K562 (cell line): ENCODE results near the gene DIP2C. TPM values are rescaled to one million over a fixed set of nuclear protein-coding genes. Genes with fewer than 3 reads are reported as not detected.

Source experiments
- BHLHE40 ChIP-seq: IDR thresholded peaks from 2 replicates; pipeline ENCODE4 v1.6.1; 2011; ENCODE audit warnings: low read length, improper control_type of control experiment
- ELF1 ChIP-seq: fragments of 200-800 bp; sonication (Bioruptor generic); IDR thresholded peaks from 2 replicates; pipeline ENCODE4 v1.6.1; 2016; ENCODE audit warnings: missing genetic modification characterization, missing compliant biosample characterization
- HSF4 ChIP-seq: fragments of 250-450 bp; sonication (Bioruptor Pico); IDR thresholded peaks from 2 replicates; pipeline ENCODE4 v2.1.2; 2022; ENCODE audit warnings: mild to moderate bottlenecking, moderate library complexity, borderline replicate concordance
- TCFL5 ChIP-seq: fragments of 250-450 bp; sonication (Bioruptor Pico); conservative IDR thresholded peaks from 2 replicates; pipeline ENCODE4 v1.6.1; 2021; ENCODE audit warnings: mild to moderate bottlenecking, moderate library complexity, matching md5 sums
- TEAD2 ChIP-seq: fragments of 450-650 bp; IDR thresholded peaks from 2 replicates; pipeline ENCODE4 v1.6.1; 2016; ENCODE audit warnings: missing genetic modification characterization, control low read depth, missing compliant biosample characterization
- ZFP1 ChIP-seq: fragments of 450-650 bp; formaldehyde crosslinking; IDR thresholded peaks from 2 replicates; pipeline ENCODE4 v1.4.0; 2020; ENCODE audit warnings: mild to moderate bottlenecking, mixed read lengths
- ZNF253 ChIP-seq: fragments of 250-450 bp; sonication (Bioruptor Pico); conservative IDR thresholded peaks from 2 replicates; pipeline ENCODE4 v1.6.1; 2021; ENCODE audit warnings: mild to moderate bottlenecking
- polyA plus RNA-seq, 8 experiments: library from polyadenylated mRNA; depleted of rRNA in 4 of 8; stranded (reverse) in 5 of 8; unstranded in 3 of 8; fragments of >200 nt; fragmentation: Nextera tagmentation in 2 of 8; fragmentation: Illumina TruSeq in 1 of 8; extraction: Ambion mirVana in 2 of 8; extraction: Trizol in 1 of 8; gene quantifications; 2 replicates each; pipeline versions ENCODE4 v1.2.1 to v1.2.3, GENCODE V29; 2011 to 2014; ENCODE audit warnings: inconsistent platforms in 1 of 8, missing spikeins in 1 of 8
- total RNA-seq, 7 experiments: library from RNA; depleted of rRNA in 6 of 7; stranded (reverse); fragments of >200 nt in 6 of 7; fragmentation: Illumina TruSeq in 2 of 7; extraction: Trizol in 2 of 7; gene quantifications; 2 replicates each; pipeline versions ENCODE4 v1.2.1 to v1.2.3, GENCODE V29; 2011 to 2021; ENCODE audit warnings: low replicate concordance in 1 of 7
- TF ChIP-seq, protein P1 (sequence below): sonication (generic); formaldehyde crosslinking; IDR thresholded peaks from 2 replicates; pipeline ENCODE4 v1.8.0; 2022; ENCODE audit warnings: mild to moderate bottlenecking, missing genetic modification reagents
- TF ChIP-seq, protein P2 (sequence below): fragments of 450-650 bp; formaldehyde crosslinking; IDR thresholded peaks from 2 replicates; pipeline ENCODE4 v1.4.0; 2022; ENCODE audit warnings: missing genetic modification characterization
- TF ChIP-seq, protein P3 (sequence below): fragments of 450-650 bp; IDR thresholded peaks from 2 replicates; pipeline ENCODE4 v1.6.1; 2017; ENCODE audit warnings: antibody characterized with exemption
- TF ChIP-seq, protein P4 (sequence below): fragments of 450-650 bp; formaldehyde crosslinking; IDR thresholded peaks from 2 replicates; pipeline ENCODE4 v1.4.0; 2020; ENCODE audit warnings: mild to moderate bottlenecking, mixed read lengths
- TF ChIP-seq, protein P5 (sequence below): fragments of 200-800 bp; sonication (Bioruptor generic); IDR thresholded peaks from 2 replicates; pipeline ENCODE4 v1.6.1; 2017; ENCODE audit warnings: missing genetic modification characterization, missing compliant biosample characterization
- TF ChIP-seq, protein P6 (sequence below): fragments of 250-450 bp; sonication (Bioruptor Pico); IDR thresholded peaks from 2 replicates; pipeline ENCODE4 v1.4.0; 2020; ENCODE audit warnings: mild to moderate bottlenecking

The DIP2C gene
- total and polyA plus RNA-seq, 9 of the 15 experiments (the other 6 are each of a cell fraction or from before 2014, with no cell fraction given), result 0.01 TPM; not detected in 8

DNA sequence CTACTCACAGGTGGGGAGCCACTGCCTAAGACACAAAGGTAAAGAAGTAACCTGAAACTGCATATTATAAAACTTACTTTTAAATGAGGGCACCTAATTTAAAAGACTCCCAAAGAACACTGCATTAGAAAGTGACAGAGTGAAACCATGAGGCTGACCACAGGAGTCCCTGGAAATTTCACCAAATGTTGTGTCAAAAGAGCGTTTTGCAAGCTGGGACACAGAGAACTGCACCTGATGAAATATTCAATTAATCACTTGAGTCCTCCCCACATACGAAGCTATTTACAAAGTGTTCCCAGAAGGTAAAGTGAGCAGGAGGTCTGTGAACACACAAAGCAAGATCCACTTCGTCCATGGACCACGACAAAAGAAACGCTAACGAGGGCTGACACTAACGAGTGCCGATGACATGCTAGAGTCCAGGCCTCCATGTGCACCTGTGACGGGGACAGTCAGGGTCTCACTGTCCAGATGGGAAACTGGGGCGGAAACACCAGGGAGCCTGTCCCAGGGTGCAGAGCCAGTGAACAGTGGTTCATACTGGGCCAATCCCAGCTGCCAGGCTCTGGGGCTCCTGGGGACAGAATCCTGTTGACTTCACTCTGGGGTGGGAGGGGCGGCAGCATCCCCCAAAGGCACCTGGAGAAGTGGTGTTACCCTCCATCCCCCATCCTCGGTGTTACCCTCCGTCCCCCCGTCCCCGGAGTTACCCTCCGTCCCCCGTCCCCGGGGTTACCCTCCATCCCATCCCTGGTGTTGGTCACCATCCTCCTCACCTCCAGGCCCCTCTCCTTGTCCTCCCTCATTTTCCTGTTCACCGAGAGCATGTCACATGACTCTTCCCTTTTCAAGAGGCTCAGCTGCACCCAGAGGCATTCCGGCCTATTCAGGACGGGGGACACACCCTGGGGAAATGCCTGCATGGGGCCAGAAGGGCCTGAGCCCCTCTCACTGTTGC is 63.4 kb downstream of the DIP2C start (continued):
- TF ChIP-seq, protein P1, sequence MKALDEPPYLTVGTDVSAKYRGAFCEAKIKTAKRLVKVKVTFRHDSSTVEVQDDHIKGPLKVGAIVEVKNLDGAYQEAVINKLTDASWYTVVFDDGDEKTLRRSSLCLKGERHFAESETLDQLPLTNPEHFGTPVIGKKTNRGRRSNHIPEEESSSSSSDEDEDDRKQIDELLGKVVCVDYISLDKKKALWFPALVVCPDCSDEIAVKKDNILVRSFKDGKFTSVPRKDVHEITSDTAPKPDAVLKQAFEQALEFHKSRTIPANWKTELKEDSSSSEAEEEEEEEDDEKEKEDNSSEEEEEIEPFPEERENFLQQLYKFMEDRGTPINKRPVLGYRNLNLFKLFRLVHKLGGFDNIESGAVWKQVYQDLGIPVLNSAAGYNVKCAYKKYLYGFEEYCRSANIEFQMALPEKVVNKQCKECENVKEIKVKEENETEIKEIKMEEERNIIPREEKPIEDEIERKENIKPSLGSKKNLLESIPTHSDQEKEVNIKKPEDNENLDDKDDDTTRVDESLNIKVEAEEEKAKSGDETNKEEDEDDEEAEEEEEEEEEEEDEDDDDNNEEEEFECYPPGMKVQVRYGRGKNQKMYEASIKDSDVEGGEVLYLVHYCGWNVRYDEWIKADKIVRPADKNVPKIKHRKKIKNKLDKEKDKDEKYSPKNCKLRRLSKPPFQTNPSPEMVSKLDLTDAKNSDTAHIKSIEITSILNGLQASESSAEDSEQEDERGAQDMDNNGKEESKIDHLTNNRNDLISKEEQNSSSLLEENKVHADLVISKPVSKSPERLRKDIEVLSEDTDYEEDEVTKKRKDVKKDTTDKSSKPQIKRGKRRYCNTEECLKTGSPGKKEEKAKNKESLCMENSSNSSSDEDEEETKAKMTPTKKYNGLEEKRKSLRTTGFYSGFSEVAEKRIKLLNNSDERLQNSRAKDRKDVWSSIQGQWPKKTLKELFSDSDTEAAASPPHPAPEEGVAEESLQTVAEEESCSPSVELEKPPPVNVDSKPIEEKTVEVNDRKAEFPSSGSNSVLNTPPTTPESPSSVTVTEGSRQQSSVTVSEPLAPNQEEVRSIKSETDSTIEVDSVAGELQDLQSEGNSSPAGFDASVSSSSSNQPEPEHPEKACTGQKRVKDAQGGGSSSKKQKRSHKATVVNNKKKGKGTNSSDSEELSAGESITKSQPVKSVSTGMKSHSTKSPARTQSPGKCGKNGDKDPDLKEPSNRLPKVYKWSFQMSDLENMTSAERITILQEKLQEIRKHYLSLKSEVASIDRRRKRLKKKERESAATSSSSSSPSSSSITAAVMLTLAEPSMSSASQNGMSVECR (CRISPR knock-in tag), result no peak
- TF ChIP-seq, protein P2, sequence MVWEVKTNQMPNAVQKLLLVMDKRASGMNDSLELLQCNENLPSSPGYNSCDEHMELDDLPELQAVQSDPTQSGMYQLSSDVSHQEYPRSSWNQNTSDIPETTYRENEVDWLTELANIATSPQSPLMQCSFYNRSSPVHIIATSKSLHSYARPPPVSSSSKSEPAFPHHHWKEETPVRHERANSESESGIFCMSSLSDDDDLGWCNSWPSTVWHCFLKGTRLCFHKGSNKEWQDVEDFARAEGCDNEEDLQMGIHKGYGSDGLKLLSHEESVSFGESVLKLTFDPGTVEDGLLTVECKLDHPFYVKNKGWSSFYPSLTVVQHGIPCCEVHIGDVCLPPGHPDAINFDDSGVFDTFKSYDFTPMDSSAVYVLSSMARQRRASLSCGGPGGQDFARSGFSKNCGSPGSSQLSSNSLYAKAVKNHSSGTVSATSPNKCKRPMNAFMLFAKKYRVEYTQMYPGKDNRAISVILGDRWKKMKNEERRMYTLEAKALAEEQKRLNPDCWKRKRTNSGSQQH, result no peak
- TF ChIP-seq, protein P3, sequence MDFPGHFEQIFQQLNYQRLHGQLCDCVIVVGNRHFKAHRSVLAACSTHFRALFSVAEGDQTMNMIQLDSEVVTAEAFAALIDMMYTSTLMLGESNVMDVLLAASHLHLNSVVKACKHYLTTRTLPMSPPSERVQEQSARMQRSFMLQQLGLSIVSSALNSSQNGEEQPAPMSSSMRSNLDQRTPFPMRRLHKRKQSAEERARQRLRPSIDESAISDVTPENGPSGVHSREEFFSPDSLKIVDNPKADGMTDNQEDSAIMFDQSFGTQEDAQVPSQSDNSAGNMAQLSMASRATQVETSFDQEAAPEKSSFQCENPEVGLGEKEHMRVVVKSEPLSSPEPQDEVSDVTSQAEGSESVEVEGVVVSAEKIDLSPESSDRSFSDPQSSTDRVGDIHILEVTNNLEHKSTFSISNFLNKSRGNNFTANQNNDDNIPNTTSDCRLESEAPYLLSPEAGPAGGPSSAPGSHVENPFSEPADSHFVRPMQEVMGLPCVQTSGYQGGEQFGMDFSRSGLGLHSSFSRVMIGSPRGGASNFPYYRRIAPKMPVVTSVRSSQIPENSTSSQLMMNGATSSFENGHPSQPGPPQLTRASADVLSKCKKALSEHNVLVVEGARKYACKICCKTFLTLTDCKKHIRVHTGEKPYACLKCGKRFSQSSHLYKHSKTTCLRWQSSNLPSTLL, result no peak
- no peak for TF ChIP-seq TCFL5
- no peak for TF ChIP-seq TEAD2 (tag)
- no peak for TF ChIP-seq BHLHE40
- no peak for TF ChIP-seq HSF4
- TF ChIP-seq, protein P4, sequence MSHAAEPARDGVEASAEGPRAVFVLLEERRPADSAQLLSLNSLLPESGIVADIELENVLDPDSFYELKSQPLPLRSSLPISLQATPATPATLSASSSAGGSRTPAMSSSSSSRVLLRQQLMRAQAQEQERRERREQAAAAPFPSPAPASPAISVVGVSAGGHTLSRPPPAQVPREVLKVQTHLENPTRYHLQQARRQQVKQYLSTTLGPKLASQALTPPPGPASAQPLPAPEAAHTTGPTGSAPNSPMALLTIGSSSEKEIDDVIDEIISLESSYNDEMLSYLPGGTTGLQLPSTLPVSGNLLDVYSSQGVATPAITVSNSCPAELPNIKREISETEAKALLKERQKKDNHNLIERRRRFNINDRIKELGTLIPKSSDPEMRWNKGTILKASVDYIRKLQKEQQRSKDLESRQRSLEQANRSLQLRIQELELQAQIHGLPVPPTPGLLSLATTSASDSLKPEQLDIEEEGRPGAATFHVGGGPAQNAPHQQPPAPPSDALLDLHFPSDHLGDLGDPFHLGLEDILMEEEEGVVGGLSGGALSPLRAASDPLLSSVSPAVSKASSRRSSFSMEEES, result peak; percentile 50
- TF ChIP-seq ELF1 (tag), result no peak
- TF ChIP-seq, protein P5, sequence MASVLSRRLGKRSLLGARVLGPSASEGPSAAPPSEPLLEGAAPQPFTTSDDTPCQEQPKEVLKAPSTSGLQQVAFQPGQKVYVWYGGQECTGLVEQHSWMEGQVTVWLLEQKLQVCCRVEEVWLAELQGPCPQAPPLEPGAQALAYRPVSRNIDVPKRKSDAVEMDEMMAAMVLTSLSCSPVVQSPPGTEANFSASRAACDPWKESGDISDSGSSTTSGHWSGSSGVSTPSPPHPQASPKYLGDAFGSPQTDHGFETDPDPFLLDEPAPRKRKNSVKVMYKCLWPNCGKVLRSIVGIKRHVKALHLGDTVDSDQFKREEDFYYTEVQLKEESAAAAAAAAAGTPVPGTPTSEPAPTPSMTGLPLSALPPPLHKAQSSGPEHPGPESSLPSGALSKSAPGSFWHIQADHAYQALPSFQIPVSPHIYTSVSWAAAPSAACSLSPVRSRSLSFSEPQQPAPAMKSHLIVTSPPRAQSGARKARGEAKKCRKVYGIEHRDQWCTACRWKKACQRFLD (CRISPR knock-in tag), result 0 out of 2 replicates have a peak, but pooled peaks have one; percentile 12
- TF ChIP-seq, protein P6, sequence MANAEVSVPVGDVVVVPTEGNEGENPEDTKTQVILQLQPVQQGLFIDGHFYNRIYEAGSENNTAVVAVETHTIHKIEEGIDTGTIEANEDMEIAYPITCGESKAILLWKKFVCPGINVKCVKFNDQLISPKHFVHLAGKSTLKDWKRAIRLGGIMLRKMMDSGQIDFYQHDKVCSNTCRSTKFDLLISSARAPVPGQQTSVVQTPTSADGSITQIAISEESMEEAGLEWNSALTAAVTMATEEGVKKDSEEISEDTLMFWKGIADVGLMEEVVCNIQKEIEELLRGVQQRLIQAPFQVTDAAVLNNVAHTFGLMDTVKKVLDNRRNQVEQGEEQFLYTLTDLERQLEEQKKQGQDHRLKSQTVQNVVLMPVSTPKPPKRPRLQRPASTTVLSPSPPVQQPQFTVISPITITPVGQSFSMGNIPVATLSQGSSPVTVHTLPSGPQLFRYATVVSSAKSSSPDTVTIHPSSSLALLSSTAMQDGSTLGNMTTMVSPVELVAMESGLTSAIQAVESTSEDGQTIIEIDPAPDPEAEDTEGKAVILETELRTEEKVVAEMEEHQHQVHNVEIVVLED (CRISPR knock-in tag), result no peak
- no peak for TF ChIP-seq ZNF253 (CRISPR knock-in tag)
- no peak for TF ChIP-seq ZFP1 (CRISPR knock-in tag)
